GM19438 (cell line): ENCODE results near the gene EPB41L1.

Experiments
- ATAC-seq: cut with Tn5 transposase; IDR thresholded peaks from one replicate; pipeline ENCODE4 v1.9.1; 2021; ENCODE audit warnings: low read depth; ENCODE audit not compliant: unreplicated experiment

The EPB41L1 gene

GRCh38 chr20:36154700-36155628, at the start of gene EPB41L1:
Gene EPB41L1 (plus strand): TSS chr20:36154740. CDS start chr20:36173778, 19,038 bp downstream.
- ATAC-seq = no peak

GRCh38 chr20:36104856-36105255, 49.7 kb upstream of the EPB41L1 start:
- ATAC-seq = no peak

- ATAC-seq = no peak
Observed at GRCh38 chr20:36105711-36106226, 48.8 kb upstream of the EPB41L1 start.

GRCh38 chr20:36106606-36107005, 47.9 kb upstream of the EPB41L1 start:
- ATAC-seq = no peak

- ATAC-seq = no peak
Observed at GRCh38 chr20:36107881-36108280, 46.7 kb upstream of the EPB41L1 start.

GRCh38 chr20:36109251-36109947, 45.1 kb upstream of the EPB41L1 start:
- no peak for ATAC-seq

- ATAC-seq = no peak
Observed at GRCh38 chr20:36110994-36111393, 43.5 kb upstream of the EPB41L1 start.

GRCh38 chr20:36112112-36112511, 42.4 kb upstream of the EPB41L1 start:
- ATAC-seq = no peak

GRCh38 chr20:36113036-36113435, 41.5 kb upstream of the EPB41L1 start:
- ATAC-seq = no peak

GRCh38 chr20:36113566-36114250, 40.8 kb upstream of the EPB41L1 start:
- no peak for ATAC-seq

- no peak for ATAC-seq
Observed at GRCh38 chr20:36114707-36115106, 39.8 kb upstream of the EPB41L1 start.

GRCh38 chr20:36115925-36116324, 38.6 kb upstream of the EPB41L1 start:
- ATAC-seq = no peak

- ATAC-seq = no peak
Observed at GRCh38 chr20:36116807-36117441, 37.6 kb upstream of the EPB41L1 start.

GRCh38 chr20:36117638-36118037, 36.9 kb upstream of the EPB41L1 start:
- no peak for ATAC-seq

GRCh38 chr20:36118371-36118770, 36.2 kb upstream of the EPB41L1 start:
- no peak for ATAC-seq

- ATAC-seq = no peak
Observed at GRCh38 chr20:36119537-36119936, 35.0 kb upstream of the EPB41L1 start.

GRCh38 chr20:36120241-36120640, 34.3 kb upstream of the EPB41L1 start:
- no peak for ATAC-seq

- no peak for ATAC-seq
Observed at GRCh38 chr20:36120991-36121390, 33.5 kb upstream of the EPB41L1 start.

- no peak for ATAC-seq
Observed at GRCh38 chr20:36121981-36122930, 32.3 kb upstream of the EPB41L1 start.
